Sigmoid colon (tissue), 4 donors: Measurements from ENCODE around the gene NUP62.

Experiments used
- POLR2A ChIP-seq, 2 donors: fragments of 450-650 bp; IDR thresholded peaks; one replicate each; pipeline ENCODE4 v1.6.1; 2016; ENCODE audit warnings: antibody characterized with exemption in 2 of 2, mild to moderate bottlenecking in 2 of 2, moderate library complexity in 2 of 2
- POLR2AphosphoS5 ChIP-seq, 4 donors: sonication (generic); formaldehyde crosslinking; IDR thresholded peaks; one replicate each; pipeline ENCODE4 v1.6.1; 2017; ENCODE audit warnings: antibody characterized with exemption in 4 of 4
- TF ChIP-seq, protein P1 (sequence below), 4 experiments: fragments of 450-650 bp in 3 of 4; fragments of 200-600 bp in 1 of 4; IDR thresholded peaks; one replicate each; pipeline ENCODE4 v1.5.1; 2016 to 2019; ENCODE audit warnings: antibody characterized with exemption in 4 of 4, mild to moderate bottlenecking in 3 of 4, moderate library complexity in 2 of 4

DNA sequence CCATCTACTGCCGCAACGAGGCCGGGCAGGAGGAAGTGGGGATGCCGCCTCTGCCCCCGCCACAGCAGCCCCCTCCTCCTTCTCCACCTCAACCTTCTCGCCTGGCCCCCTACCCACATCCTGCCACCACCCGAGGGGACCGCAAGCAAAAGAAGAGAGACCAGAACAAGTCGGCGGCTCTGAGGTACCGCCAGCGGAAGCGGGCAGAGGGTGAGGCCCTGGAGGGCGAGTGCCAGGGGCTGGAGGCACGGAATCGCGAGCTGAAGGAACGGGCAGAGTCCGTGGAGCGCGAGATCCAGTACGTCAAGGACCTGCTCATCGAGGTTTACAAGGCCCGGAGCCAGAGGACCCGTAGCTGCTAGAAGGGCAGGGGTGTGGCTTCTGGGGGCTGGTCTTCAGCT, 3.4 kb upstream of the NUP62 start:
- TF ChIP-seq, protein P1, sequence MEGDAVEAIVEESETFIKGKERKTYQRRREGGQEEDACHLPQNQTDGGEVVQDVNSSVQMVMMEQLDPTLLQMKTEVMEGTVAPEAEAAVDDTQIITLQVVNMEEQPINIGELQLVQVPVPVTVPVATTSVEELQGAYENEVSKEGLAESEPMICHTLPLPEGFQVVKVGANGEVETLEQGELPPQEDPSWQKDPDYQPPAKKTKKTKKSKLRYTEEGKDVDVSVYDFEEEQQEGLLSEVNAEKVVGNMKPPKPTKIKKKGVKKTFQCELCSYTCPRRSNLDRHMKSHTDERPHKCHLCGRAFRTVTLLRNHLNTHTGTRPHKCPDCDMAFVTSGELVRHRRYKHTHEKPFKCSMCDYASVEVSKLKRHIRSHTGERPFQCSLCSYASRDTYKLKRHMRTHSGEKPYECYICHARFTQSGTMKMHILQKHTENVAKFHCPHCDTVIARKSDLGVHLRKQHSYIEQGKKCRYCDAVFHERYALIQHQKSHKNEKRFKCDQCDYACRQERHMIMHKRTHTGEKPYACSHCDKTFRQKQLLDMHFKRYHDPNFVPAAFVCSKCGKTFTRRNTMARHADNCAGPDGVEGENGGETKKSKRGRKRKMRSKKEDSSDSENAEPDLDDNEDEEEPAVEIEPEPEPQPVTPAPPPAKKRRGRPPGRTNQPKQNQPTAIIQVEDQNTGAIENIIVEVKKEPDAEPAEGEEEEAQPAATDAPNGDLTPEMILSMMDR (IDR thresholded peaks at IDR 0.05), result no peak
- no peak for TF ChIP-seq POLR2A (IDR thresholded peaks at IDR 0.05)
- no peak for TF ChIP-seq POLR2AphosphoS5 (IDR thresholded peaks at IDR 0.05)
